ENCODE results near the gene ARHGAP23.

DNA sequence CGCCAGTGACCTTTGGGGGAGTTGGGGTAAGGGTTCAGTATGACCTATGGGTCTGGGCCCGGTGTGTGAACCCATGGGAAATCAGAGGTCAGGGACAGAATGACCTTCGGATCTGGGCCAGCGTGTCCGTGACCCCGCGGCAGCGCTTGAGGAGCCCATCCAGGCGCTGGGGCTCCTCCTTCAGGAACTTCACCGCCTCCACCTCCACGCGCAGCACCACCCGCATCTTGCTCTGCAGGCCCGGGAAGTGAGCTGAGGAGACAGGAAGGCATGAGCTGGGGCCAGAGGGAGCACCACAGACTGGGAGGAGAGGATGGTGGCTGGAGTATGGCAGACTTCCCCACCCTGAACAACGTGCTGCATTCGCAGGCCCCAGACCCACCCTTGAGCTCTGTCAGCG, 124.1 kb downstream of the ARHGAP23 start:
- TF ChIP-seq, protein P1, sequence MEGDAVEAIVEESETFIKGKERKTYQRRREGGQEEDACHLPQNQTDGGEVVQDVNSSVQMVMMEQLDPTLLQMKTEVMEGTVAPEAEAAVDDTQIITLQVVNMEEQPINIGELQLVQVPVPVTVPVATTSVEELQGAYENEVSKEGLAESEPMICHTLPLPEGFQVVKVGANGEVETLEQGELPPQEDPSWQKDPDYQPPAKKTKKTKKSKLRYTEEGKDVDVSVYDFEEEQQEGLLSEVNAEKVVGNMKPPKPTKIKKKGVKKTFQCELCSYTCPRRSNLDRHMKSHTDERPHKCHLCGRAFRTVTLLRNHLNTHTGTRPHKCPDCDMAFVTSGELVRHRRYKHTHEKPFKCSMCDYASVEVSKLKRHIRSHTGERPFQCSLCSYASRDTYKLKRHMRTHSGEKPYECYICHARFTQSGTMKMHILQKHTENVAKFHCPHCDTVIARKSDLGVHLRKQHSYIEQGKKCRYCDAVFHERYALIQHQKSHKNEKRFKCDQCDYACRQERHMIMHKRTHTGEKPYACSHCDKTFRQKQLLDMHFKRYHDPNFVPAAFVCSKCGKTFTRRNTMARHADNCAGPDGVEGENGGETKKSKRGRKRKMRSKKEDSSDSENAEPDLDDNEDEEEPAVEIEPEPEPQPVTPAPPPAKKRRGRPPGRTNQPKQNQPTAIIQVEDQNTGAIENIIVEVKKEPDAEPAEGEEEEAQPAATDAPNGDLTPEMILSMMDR (IDR thresholded peaks at IDR 0.05; ENCODE audit: poor library complexity), result no peak
- no peak for TF ChIP-seq EZH2 (IDR thresholded peaks at IDR 0.05; ENCODE audit: borderline replicate concordance)
- no peak for TF ChIP-seq EZH2phosphoT487 (IDR thresholded peaks at IDR 0.05; ENCODE audit: low read depth, severe bottlenecking, unreplicated experiment)

Measured in hepatocyte (in vitro differentiated cells).